CD4-positive, alpha-beta T cell (primary cell): Measurements from ENCODE around the gene SCAF11. TPM values are rescaled to one million over a fixed set of nuclear protein-coding genes. Genes with fewer than 3 reads are reported as not detected.

Experiments
- ATAC-seq: fragments of 200-7000 bp; cut with Tn5 transposase; one replicate; pipeline ENCODE4 v1.10.0; 2022; ENCODE audit warnings: mild to moderate bottlenecking; ENCODE audit not compliant: poor library complexity
- CTCF ChIA-PET: fragments of 350-600 bp; sonication (Branson Sonifier 250); formaldehyde crosslinking; loops from one replicate; lab custom pipeline; 2021; ENCODE audit warnings: antibody characterized with exemption, inconsistent platforms; lab: Charles Lee
- POLR2A ChIA-PET: fragments of 350-600 bp; sonication (Branson Sonifier 250); formaldehyde crosslinking; loops from one replicate; lab custom pipeline; 2021; ENCODE audit warnings: antibody characterized with exemption, inconsistent platforms; lab: Charles Lee
- DNase-seq, 14 experiments: peaks; one replicate each; pipeline ENCODE4 v3.0.0-alpha.2; 2013 to 2020; ENCODE audit warnings: mixed read lengths in 2 of 14
- H3K27ac ChIP-seq, 2 donors: one replicate each; pipeline versions ENCODE4 v1.5.1 to v1.7.0; 2013; ENCODE audit warnings: low read length in 2 of 2, low read depth in 1 of 2, mild to moderate bottlenecking in 1 of 2
- H3K27me3 ChIP-seq, 2 experiments: 1 replicate in 1 of 2; 2 replicates in 1 of 2; pipeline versions ENCODE4 v1.6.1 to v1.7.0; 2013; ENCODE audit warnings: low read length in 2 of 2, control low read depth in 1 of 2, mild to moderate bottlenecking in 1 of 2, moderate library complexity in 1 of 2; ENCODE audit not compliant: insufficient read depth in 2 of 2, control insufficient read depth in 1 of 2
- H3K36me3 ChIP-seq: one replicate; pipeline ENCODE4 v1.6.1; 2013; ENCODE audit warnings: low read length, control low read depth; ENCODE audit not compliant: insufficient read depth
- H3K4me1 ChIP-seq: one replicate; pipeline ENCODE4 v1.6.1; 2013; ENCODE audit warnings: low read length, control low read depth; ENCODE audit not compliant: insufficient read depth
- H3K4me3 ChIP-seq: one replicate; pipeline ENCODE4 v1.5.1; 2013; ENCODE audit warnings: mild to moderate bottlenecking, low read length, moderate library complexity
- H3K9me3 ChIP-seq, 2 experiments: 1 replicate in 1 of 2; 2 replicates in 1 of 2; pipeline versions ENCODE4 v1.6.1 to v1.7.0; 2013; ENCODE audit warnings: low read length in 2 of 2, mild to moderate bottlenecking in 2 of 2, control low read depth in 1 of 2, moderate library complexity in 1 of 2; ENCODE audit not compliant: control insufficient read depth in 1 of 2, insufficient read depth in 1 of 2
- H3K27ac Mint-ChIP-seq: one replicate; pipeline ENCODE4 v1.8.0; 2020; ENCODE audit warnings: mixed read lengths
- H3K27me3 Mint-ChIP-seq: one replicate; pipeline ENCODE4 v1.8.0; 2021; ENCODE audit warnings: mixed read lengths
- H3K36me3 Mint-ChIP-seq: one replicate; pipeline ENCODE4 v1.8.0; 2021; ENCODE audit warnings: low read depth, mixed read lengths
- H3K4me1 Mint-ChIP-seq: one replicate; pipeline ENCODE4 v1.8.0; 2021; ENCODE audit warnings: low read depth, mixed read lengths
- H3K4me3 Mint-ChIP-seq: one replicate; pipeline ENCODE4 v1.8.0; 2020; ENCODE audit warnings: mild to moderate bottlenecking, mixed read lengths
- H3K9me3 Mint-ChIP-seq: one replicate; pipeline ENCODE4 v1.8.0; 2020; ENCODE audit warnings: mixed read lengths
- intact Hi-C, 2 experiments: fragments of 100-400 bp; cut with DNase I in 1 of 2; cut with micrococcal nuclease in 1 of 2; formaldehyde crosslinking; loops; one replicate each; pipeline versions ENCODE4 v1.15.1 to v1.9.0; 2023 to 2025; cut with DNase I, micrococcal nuclease
- total RNA-seq, 174 experiments: library from RNA in 2 of 174; stranded (reverse) in 2 of 174; gene quantifications; one replicate each; pipeline ENCODE4 v1.2.3 and lab custom pipeline; 2021 to 2026
- TF ChIP-seq, protein P1 (sequence below): fragments of 200-600 bp; IDR thresholded peaks from one replicate; pipeline ENCODE4 v1.8.0; 2022; ENCODE audit warnings: antibody characterized with exemption, mild to moderate bottlenecking

Gene SCAF11
- total RNA-seq, 2 experiments from 2014 or later, result 205 to 213 TPM

- no peaks in the 10 kb centered on the region for H3K9me3 Mint-ChIP-seq
- Histone ChIP-seq H3K27ac (no peak overlapping the region), H3K4me3 (no peak overlapping the region), H3K4me1 (peaks cover 7% of the 10 kb centered on the region), H3K9me3 (no peaks in the 10 kb centered on the region), H3K36me3 (peaks cover 20% of the 10 kb centered on the region), H3K27me3 (no peaks in the 10 kb centered on the region)
- intact Hi-C loops, result no loop called here
- H3K36me3 Mint-ChIP-seq, result peaks cover 75% of the 10 kb centered on the region
- TF ChIP-seq, protein P1, sequence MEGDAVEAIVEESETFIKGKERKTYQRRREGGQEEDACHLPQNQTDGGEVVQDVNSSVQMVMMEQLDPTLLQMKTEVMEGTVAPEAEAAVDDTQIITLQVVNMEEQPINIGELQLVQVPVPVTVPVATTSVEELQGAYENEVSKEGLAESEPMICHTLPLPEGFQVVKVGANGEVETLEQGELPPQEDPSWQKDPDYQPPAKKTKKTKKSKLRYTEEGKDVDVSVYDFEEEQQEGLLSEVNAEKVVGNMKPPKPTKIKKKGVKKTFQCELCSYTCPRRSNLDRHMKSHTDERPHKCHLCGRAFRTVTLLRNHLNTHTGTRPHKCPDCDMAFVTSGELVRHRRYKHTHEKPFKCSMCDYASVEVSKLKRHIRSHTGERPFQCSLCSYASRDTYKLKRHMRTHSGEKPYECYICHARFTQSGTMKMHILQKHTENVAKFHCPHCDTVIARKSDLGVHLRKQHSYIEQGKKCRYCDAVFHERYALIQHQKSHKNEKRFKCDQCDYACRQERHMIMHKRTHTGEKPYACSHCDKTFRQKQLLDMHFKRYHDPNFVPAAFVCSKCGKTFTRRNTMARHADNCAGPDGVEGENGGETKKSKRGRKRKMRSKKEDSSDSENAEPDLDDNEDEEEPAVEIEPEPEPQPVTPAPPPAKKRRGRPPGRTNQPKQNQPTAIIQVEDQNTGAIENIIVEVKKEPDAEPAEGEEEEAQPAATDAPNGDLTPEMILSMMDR, result no peak
- no peak overlapping the region for H3K4me3 Mint-ChIP-seq
- POLR2A ChIA-PET, result interaction anchor here (0.8 kb wide), 1 partner anchor 10 kb away, joined by 3 read pairs; no protein-coding TSS in a partner anchor
- ATAC-seq, result no peak
- no peak overlapping the region for H3K27ac Mint-ChIP-seq
- peaks cover 93% of the 10 kb centered on the region for H3K4me1 Mint-ChIP-seq
- CTCF ChIA-PET, result interaction anchor here (0.9 to 1.5 kb wide), 3 partner anchors 11 to 16 kb away, joined by 3 to 4 read pairs (median 4); no protein-coding TSS in a partner anchor
- DNase-seq, result no peak
- no peaks in the 10 kb centered on the region for H3K27me3 Mint-ChIP-seq
Observed at GRCh38 chr12:45975506-45975905, 14.9 kb downstream of the SCAF11 start.

- Histone ChIP-seq H3K4me3 (no peak overlapping the region), H3K9me3 (no peaks in the 10 kb centered on the region), H3K27me3 (no peaks in the 10 kb centered on the region), H3K36me3 (peaks cover 22% of the 10 kb centered on the region), H3K4me1 (peaks cover 9% of the 10 kb centered on the region), H3K27ac (no peak overlapping the region)
- intact Hi-C loops, result no loop called here
- no peaks in the 10 kb centered on the region for H3K27me3 Mint-ChIP-seq
- H3K27ac Mint-ChIP-seq, result no peak overlapping the region
- ChIA-PET POLR2A (interaction anchor here (0.8 kb wide), 1 partner anchor 11 kb away, joined by 3 read pairs; no protein-coding TSS in a partner anchor), CTCF (interaction anchor here (0.9 to 1.0 kb wide), 2 partner anchors 11 to 16 kb away, joined by 3 to 4 read pairs; no protein-coding TSS in a partner anchor)
- TF ChIP-seq, protein P1, result no peak
- H3K36me3 Mint-ChIP-seq, result peaks cover 74% of the 10 kb centered on the region
- no peaks in the 10 kb centered on the region for H3K9me3 Mint-ChIP-seq
- no peak for DNase-seq
- H3K4me3 Mint-ChIP-seq, result peak overlapping the region; percentile 6
- H3K4me1 Mint-ChIP-seq, result peaks cover 92% of the 10 kb centered on the region
- ATAC-seq, result no peak
Observed at GRCh38 chr12:45974883-45975282, 15.5 kb downstream of the SCAF11 start.

- H3K9me3 ChIP-seq, result no peaks in the 10 kb centered on the region
- H3K36me3 ChIP-seq, result peaks cover 22% of the 10 kb centered on the region
- H3K27me3 ChIP-seq, result no peaks in the 10 kb centered on the region
- H3K27ac ChIP-seq, result no peak overlapping the region
- Mint-ChIP-seq H3K27ac (no peak overlapping the region), H3K27me3 (no peaks in the 10 kb centered on the region), H3K36me3 (peaks cover 74% of the 10 kb centered on the region), H3K4me3 (peak overlapping the region; percentile 6), H3K4me1 (peaks cover 89% of the 10 kb centered on the region), H3K9me3 (no peaks in the 10 kb centered on the region)
- TF ChIP-seq, protein P1, result no peak
- intact Hi-C loops, result no loop called here
- ChIA-PET CTCF (interaction anchor here (0.9 kb wide), 1 partner anchor 17 kb away, joined by 4 read pairs; no protein-coding TSS in a partner anchor), POLR2A (no interaction called here)
- DNase-seq (no peak), ATAC-seq (no peak)
- peaks cover 13% of the 10 kb centered on the region for H3K4me1 ChIP-seq
- H3K4me3 ChIP-seq, result no peak overlapping the region
Observed at GRCh38 chr12:45974171-45974719, 16.1 kb downstream of the SCAF11 start.
